Muscle of leg (tissue), 11 donors: ENCODE data around the gene PON2. TPM values are rescaled to one million over a fixed set of nuclear protein-coding genes. Genes with fewer than 3 reads are reported as not detected.
"Not testable (repeated sequence)": the region's sequence is repeated elsewhere in the genome, so short reads cannot be mapped to it uniquely, and the experiment has no call there.

ENCODE experiments used
- DNase-seq: peaks from one replicate; pipeline ENCODE4 v3.0.0; 2013
- H3K27ac ChIP-seq: one replicate; pipeline ENCODE4 v1.5.1; 2013; ENCODE audit warnings: mild to moderate bottlenecking, low read length, control low read depth
- H3K27me3 ChIP-seq: one replicate; pipeline ENCODE4 v1.6.1; 2013; ENCODE audit warnings: low read length; ENCODE audit not compliant: control insufficient read depth, insufficient read depth
- H3K36me3 ChIP-seq: one replicate; pipeline ENCODE4 v1.6.1; 2013; ENCODE audit warnings: low read length; ENCODE audit not compliant: control insufficient read depth, insufficient read depth
- H3K4me1 ChIP-seq: one replicate; pipeline ENCODE4 v1.6.1; 2013; ENCODE audit warnings: low read length; ENCODE audit not compliant: control insufficient read depth, insufficient read depth
- H3K4me3 ChIP-seq: one replicate; pipeline ENCODE4 v1.5.1; 2013; ENCODE audit warnings: low read length, control low read depth
- H3K9me3 ChIP-seq: replicated peaks from 2 replicates; pipeline ENCODE4 v1.6.1; 2013; ENCODE audit warnings: low read depth, low read length; ENCODE audit not compliant: control insufficient read depth
- WGBS: methylation state at CpG from one replicate; pipeline ENCODE4 v1.1.5; 2013; ENCODE audit warnings: missing lambda C conversion rate; ENCODE audit not compliant: insufficient coverage; 5-methylcytosine and 5-hydroxymethylcytosine counted together
- polyA plus RNA-seq, 8 donors: library from polyadenylated mRNA; unstranded; fragments of 120-200 nt; gene quantifications; one replicate each; pipeline versions ENCODE4 v1.2.1 to v1.2.3, GENCODE V29; 2013; ENCODE audit warnings: inconsistent platforms in 1 of 8, low replicate concordance in 1 of 8; ENCODE audit not compliant: insufficient read length in 8 of 8, insufficient read depth in 1 of 8
- total RNA-seq: library from RNA; stranded (reverse); fragments of 120-200 nt; gene quantifications from one replicate; pipeline ENCODE4 v1.2.4, GENCODE V29; 2013

The PON2 gene
- total and polyA plus RNA-seq, 9 donors, result 66.7 to 153 (median 81.6) TPM

DNA sequence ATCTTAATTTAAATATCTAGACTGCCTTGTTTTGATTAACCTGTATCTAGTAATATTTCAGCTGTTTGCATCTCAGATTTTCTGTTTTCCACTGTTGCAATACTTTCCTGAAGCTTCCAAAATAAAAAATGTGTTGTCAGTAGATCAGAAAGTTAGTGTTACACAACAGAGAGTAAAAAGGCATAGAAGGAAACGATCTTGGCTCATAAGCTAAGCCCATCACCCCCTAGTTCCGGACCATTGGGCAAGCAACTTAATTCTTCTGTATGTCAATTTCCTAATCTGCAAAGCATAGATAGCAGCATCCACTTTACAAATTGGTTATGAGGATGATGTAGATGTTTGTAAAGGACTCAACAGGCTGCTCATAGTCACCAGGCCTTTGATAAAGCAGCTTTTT, 43.1 kb downstream of the PON2 start:
- H3K27me3 ChIP-seq, result peaks cover 7% of the 10 kb centered on the region
- H3K36me3 ChIP-seq, result peaks cover 2% of the 10 kb centered on the region
- no peak overlapping the region for H3K27ac ChIP-seq
- no peaks in the 10 kb centered on the region for H3K4me1 ChIP-seq
- peaks cover 2% of the 10 kb centered on the region for H3K9me3 ChIP-seq
- no CpG with 5 or more reads among the region's 2 CpGs for WGBS
- no peak overlapping the region for H3K4me3 ChIP-seq
- no peak for DNase-seq

DNA sequence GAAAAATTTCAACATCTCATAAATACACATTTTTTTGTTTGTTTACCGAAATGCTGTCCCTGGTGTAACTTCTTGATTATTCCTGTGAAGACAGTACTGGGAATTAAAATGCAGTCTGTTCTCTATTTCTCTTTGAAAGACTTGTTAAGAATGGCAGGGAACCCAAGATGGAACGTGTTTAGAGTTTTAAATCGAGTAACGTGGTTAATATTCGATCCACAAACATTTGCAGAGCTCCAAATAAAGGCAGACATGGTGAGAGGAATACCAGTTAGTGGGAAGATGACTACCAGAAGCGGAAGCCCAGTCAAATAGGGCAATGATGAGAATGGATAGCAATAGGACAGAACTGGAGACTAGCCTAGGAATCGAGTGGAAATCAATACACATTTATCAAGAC, 45.3 kb downstream of the PON2 start:
- H3K27me3 ChIP-seq, result no peaks in the 10 kb centered on the region
- H3K27ac ChIP-seq, result no peak overlapping the region
- H3K4me1 ChIP-seq, result no peaks in the 10 kb centered on the region
- H3K9me3 ChIP-seq, result no peaks in the 10 kb centered on the region
- no peak overlapping the region for H3K4me3 ChIP-seq
- WGBS, result 93% methylated on average over 3 of the region's 7 CpGs
- DNase-seq, result no peak
- H3K36me3 ChIP-seq, result peaks cover 2% of the 10 kb centered on the region

DNA sequence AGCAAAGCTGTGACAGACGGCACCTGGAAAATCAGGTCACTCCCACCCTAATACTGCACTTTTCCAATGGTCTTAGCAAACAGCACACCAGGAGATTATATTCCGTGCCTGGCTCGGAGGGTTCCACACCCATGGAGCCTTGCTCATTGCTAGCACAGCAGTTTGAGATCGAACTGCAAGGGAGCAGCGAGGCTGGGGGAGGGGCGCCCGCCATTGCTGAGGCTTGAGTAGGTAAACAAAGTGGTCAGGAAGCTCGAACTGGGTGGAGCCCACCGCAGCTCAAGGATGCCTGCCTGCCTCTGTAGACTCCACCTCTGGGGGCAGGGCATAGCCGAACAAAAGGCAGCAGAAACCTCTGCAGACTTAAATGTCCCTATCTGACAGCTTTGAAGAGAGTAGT, 55.4 kb downstream of the PON2 start:
- not testable (repeated sequence) for H3K9me3 ChIP-seq, DNase-seq, H3K27me3 ChIP-seq, H3K27ac ChIP-seq, H3K4me3 ChIP-seq, H3K4me1 ChIP-seq, H3K36me3 ChIP-seq
- WGBS, result 93% methylated on average over 3 of the region's 10 CpGs

DNA sequence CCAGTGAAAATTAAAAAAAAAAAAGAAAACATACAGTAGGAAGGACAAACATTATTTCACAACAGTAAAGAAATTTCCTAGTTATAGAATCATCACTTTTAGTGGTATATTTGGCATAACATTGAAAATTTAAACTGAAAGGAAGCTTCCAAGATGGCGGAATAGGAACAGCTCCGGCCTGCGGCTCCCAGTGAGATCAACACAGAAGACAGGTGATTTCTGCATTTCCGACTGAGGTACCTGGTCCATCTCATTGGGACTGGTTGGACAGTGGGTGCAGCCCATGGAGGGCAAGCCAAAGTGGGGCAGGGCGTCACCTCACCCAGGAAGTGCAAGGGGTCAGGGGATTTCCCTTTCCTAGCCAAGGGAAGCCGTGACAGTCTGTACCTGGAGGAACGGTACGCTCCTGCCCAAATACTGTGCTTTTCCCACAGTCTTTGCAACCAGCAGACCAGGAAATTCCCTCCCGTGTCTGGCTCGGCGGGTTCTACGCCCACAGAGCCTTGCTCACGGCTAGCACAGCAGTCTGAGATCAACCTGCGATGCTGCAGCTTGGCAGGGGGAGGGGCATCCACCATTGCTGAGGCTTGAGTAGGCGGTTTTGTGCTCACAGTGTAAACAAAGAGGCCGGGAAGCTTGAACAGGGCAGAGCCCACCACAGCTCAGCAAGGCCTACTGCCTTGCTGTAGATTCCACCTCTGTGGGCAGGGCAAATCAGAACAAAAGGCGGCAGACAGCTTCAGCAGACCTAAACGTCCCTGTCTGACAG, 58.0 kb downstream of the PON2 start:
- H3K4me1 ChIP-seq, result no peaks in the 10 kb centered on the region
- H3K9me3 ChIP-seq, result peaks cover 3% of the 10 kb centered on the region
- WGBS, result 91% methylated on average over 18 of the region's 18 CpGs
- H3K36me3 ChIP-seq, result no peaks in the 10 kb centered on the region
- no peak overlapping the region for H3K4me3 ChIP-seq
- H3K27ac ChIP-seq, result no peak overlapping the region
- no peaks in the 10 kb centered on the region for H3K27me3 ChIP-seq
- no peak for DNase-seq

DNA sequence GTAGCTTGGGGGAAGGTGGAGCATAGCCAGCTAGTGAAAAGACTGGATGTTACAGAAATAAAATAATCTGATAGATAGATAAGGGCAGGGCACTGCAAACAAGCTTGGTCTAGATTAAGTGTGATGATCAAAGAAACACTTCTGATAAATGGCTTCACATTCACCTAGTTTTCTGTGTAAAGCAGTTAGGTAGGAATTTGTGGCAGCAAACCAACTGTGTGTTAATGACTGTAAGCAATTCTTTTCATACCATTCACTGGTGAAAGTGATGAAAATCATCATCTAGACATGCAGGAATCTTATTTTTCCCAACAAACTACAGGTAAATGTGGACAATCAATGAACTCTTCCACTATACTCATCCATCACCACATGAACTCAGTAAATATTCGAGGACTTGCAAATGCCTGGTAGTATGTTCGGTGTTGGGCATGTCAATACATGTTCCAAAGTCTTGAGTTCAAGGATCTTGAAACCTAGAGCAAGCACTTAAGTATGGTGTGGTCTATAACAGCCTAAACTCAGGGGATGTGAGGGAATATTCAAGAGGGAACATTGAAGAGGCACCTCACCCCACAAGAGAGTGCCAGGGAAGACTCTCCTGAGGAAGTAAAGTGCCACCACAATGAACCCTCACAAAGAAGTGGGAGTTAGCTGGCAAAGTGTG, 59.1 kb downstream of the PON2 start:
- Histone ChIP-seq H3K36me3 (no peaks in the 10 kb centered on the region), H3K27me3 (no peaks in the 10 kb centered on the region), H3K4me1 (no peaks in the 10 kb centered on the region), H3K4me3 (no peak overlapping the region), H3K9me3 (peaks cover 3% of the 10 kb centered on the region), H3K27ac (no peak overlapping the region)
- DNase-seq, result no peak
- WGBS, result no CpG with 5 or more reads among the region's 2 CpGs

DNA sequence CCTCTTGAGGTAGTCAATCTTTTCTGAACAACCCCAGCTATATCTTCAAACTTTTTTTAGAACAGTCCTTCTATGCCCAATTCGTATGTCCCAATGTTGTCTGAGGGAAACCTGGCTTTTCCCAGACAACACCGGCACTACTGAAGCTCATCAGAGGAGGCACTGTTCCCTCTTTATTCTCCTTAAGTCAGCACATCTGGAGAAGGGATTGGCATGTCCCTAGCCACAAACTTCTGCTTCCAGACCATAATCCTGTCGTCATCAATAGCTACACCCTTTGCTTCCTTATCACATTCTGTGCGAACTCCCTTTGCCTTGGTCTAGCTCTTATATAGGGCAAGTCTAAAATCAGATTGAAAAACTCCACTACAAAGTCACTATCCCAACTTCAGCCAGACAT, 61.5 kb downstream of the PON2 start:
- Histone ChIP-seq H3K27me3 (no peaks in the 10 kb centered on the region), H3K4me3 (no peak overlapping the region), H3K4me1 (no peaks in the 10 kb centered on the region), H3K36me3 (no peaks in the 10 kb centered on the region), H3K27ac (no peak overlapping the region), H3K9me3 (no peaks in the 10 kb centered on the region)
- DNase-seq, result no peak
- 71% methylated on average over 2 of the region's 4 CpGs for WGBS

DNA sequence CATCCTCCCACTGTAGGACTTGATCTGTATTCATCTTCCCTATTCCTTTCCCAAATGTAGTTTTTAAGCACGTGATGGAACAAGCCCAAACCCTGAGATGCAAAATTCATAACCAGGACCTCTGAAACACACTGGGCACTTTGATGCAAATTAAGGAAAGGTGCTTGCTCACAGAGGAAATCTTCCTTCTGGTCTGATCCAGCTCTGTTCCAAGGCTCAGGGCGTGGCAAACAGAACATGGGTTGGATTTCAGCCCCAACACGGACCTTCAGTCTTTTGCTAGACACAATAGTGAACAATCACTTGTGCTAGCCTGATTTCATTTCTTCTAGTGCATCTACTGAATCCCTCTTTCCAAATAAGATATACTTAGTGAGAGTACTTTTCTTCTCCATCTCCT, 66.6 kb downstream of the PON2 start:
- Histone ChIP-seq H3K4me1 (no peaks in the 10 kb centered on the region), H3K4me3 (no peak overlapping the region), H3K27ac (no peak overlapping the region), H3K9me3 (no peaks in the 10 kb centered on the region), H3K27me3 (no peaks in the 10 kb centered on the region), H3K36me3 (no peaks in the 10 kb centered on the region)
- 93% methylated on average over 2 of the region's 3 CpGs for WGBS
- DNase-seq, result no peak

DNA sequence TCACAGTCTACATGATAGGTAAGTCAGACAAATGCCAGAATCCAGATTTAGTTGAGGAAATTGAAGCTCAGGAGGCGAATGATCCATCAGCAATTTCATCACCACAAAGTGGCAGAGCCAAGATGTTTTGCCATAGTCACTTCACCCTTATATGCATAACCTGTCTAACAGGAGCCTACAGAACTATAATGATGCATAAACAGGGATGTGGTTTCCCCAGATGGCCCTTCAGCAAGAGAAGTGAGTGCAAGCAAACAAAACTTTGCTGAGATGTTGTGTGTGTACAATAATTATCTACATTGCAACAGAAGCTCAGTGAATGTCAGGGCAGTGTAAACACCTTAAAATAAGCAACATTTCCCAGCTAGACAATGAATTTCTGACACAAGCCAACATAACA, 67.2 kb downstream of the PON2 start:
- no peaks in the 10 kb centered on the region for H3K27me3 ChIP-seq
- H3K27ac ChIP-seq, result no peak overlapping the region
- H3K4me1 ChIP-seq, result no peaks in the 10 kb centered on the region
- no peak overlapping the region for H3K4me3 ChIP-seq
- no peak for DNase-seq
- no peaks in the 10 kb centered on the region for H3K9me3 ChIP-seq
- no CpG with 5 or more reads among the region's 1 CpG for WGBS
- no peaks in the 10 kb centered on the region for H3K36me3 ChIP-seq

DNA sequence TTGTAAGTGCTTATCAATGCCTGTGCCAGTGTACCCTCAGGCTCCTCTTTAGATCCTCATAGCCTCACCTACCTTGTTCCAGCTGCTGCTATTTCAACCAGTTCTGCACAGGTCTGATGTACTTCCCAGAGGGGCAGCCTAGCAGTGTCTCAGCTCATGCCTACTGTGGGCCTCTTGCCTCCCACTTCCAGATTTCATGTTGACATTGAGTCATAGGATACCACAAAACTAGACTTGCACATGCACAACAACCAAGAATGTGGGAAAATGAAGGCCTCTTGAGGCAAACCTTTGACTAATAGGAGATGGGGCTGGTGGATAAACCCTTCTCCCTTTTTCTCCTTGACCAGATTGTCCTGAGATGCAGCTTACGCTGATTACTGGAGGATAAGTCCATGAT, 69.7 kb downstream of the PON2 start:
- Histone ChIP-seq H3K27ac (no peak overlapping the region), H3K9me3 (no peaks in the 10 kb centered on the region), H3K27me3 (no peaks in the 10 kb centered on the region), H3K36me3 (peaks cover 2% of the 10 kb centered on the region), H3K4me1 (no peaks in the 10 kb centered on the region), H3K4me3 (no peak overlapping the region)
- no peak for DNase-seq
- WGBS, result 100% methylated on average over 1 of the region's 1 CpG

DNA sequence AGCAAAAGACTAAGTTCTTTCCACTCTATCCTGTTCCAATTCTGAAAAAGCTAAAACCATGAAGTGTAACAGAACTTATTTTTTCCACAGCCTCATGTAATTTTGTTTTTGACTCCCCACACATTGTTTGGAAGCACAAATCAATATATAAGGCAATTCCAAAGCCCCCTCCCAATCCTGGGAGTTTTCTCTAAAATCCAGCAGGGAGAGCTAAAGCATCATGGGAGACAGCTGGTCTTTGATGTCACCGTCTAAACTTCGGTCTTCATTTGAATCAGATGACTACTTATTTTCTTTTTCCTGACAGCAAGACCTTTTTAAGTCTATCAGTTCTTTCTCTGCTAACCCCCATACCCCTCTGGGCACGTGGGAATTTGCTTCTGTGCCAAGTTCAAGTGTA, 77.2 kb downstream of the PON2 start:
- Histone ChIP-seq H3K9me3 (no peaks in the 10 kb centered on the region), H3K4me1 (no peaks in the 10 kb centered on the region), H3K4me3 (no peak overlapping the region), H3K27ac (no peak overlapping the region), H3K36me3 (peaks cover 2% of the 10 kb centered on the region), H3K27me3 (no peaks in the 10 kb centered on the region)
- DNase-seq, result no peak
- WGBS, result 60% methylated on average over 1 of the region's 3 CpGs
